A549 treated with dexamethasone at 1 μM for 4 hours (cell line): ENCODE measurements around the gene PTPRG. TPM values are rescaled to one million over a fixed set of nuclear protein-coding genes. Genes with fewer than 3 reads are reported as not detected.

Experiments
- total RNA-seq: library from RNA; stranded (reverse); fragments of 200-300 nt; extraction: Qiagen RNA extraction; gene quantifications from 5 replicates; pipeline ENCODE4 v1.2.3, GENCODE V29; 2022

PTPRG gene
- total RNA-seq, result 2.3 to 3.8 TPM (median 3.4 TPM) in 5 replicates

DNA sequence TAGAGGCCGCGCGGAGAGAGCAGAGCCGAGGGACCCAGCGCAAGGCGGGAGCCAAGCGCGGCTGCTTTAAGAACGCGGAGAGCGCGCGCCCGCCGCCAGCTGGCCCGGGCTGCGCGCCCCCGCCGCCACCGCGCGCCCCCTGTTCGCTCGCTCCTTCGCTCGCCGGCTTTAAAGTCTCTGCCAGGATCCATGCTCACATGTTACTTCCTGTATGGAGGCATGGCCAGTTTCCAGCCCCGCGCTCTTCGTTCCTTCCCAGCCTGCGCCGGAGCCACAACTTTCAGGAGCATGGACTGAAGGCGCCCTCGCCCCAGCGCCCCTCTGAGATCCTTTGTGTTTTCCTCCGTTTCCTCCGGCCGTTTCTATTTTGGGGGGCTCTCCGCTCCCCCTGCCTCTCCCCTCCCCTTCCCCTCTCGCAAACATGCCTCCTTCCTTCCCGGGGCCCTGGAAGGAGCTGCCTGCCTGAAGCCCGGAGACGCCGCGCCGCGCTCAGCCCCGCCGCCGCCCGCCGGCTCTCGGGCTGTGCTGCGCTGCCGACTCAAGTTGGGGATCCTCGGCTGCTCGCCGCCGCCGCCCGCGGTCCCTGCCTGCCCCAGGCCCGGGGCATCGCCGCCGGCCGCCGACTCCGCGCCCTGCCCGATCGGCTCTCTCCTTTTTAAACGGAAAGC is at the start of gene PTPRG:
Gene PTPRG (plus strand): TSS at position 198 of the 668 bp plus-strand sequence. CDS start 717 bp downstream, outside the sequence.

